Gastroesophageal sphincter (tissue), 3 donors: ENCODE results near the gene STK32B.

Source experiments
- CTCF ChIP-seq, 4 experiments: fragments of 200-600 bp in 2 of 4; fragments of 450-650 bp in 2 of 4; sonication (generic) in 1 of 4; IDR thresholded peaks; one replicate each; pipeline ENCODE4 v1.5.1; 2017 to 2019; ENCODE audit warnings: antibody characterized with exemption in 4 of 4, mild to moderate bottlenecking in 2 of 4, moderate library complexity in 2 of 4
- POLR2A ChIP-seq, 2 donors: fragments of 450-650 bp; IDR thresholded peaks; one replicate each; pipeline ENCODE4 v1.6.1; 2017; ENCODE audit warnings: antibody characterized with exemption in 2 of 2, mild to moderate bottlenecking in 2 of 2, moderate library complexity in 1 of 2
- POLR2AphosphoS5 ChIP-seq: sonication (generic); formaldehyde crosslinking; IDR thresholded peaks from one replicate; pipeline ENCODE4 v1.6.1; 2017; ENCODE audit warnings: antibody characterized with exemption

- TF ChIP-seq CTCF (IDR thresholded peaks at IDR 0.05) (no peak), POLR2A (IDR thresholded peaks at IDR 0.05) (no peak), POLR2AphosphoS5 (no peak)
Observed at GRCh38 chr4:5541169-5541568, 489.9 kb downstream of the STK32B start.
